Thoracic aorta (tissue), 2 donors: Measurements from ENCODE around the gene DYNC1H1. TPM values are rescaled to one million over a fixed set of nuclear protein-coding genes. Genes with fewer than 3 reads are reported as not detected.

Source experiments
- ATAC-seq: fragments of 150-250 bp; one replicate; pipeline ENCODE4 v1.8.0; 2017; ENCODE audit warnings: low read depth; ENCODE audit not compliant: insufficient number of reproducible peaks, low FRiP score
- DNase-seq: peaks from one replicate; pipeline ENCODE4 v3.0.0-alpha.2; 2020; ENCODE audit warnings: low spot score
- H3K27ac ChIP-seq, 2 donors: fragments of 200-600 bp; sonication (generic); 1 replicate in 1 of 2; 2 replicates in 1 of 2; pipeline ENCODE4 v1.5.1; 2016; ENCODE audit warnings: mild to moderate bottlenecking in 2 of 2, moderate library complexity in 2 of 2
- H3K27me3 ChIP-seq: fragments of 200-600 bp; sonication (generic); replicated peaks from 2 replicates; pipeline ENCODE4 v1.6.0; 2016; ENCODE audit warnings: mild to moderate bottlenecking; ENCODE audit not compliant: insufficient read depth
- H3K36me3 ChIP-seq: fragments of 200-600 bp; sonication (generic); one replicate; pipeline ENCODE4 v1.5.1; 2016
- H3K4me1 ChIP-seq, 2 donors: fragments of 200-600 bp; sonication (generic); 1 replicate in 1 of 2; 2 replicates in 1 of 2; pipeline versions ENCODE4 v1.5.1 to v1.6.0; 2016; ENCODE audit warnings: low read depth in 2 of 2, mild to moderate bottlenecking in 1 of 2; ENCODE audit not compliant: control insufficient read depth in 1 of 2
- H3K4me3 ChIP-seq: fragments of 200-600 bp; sonication (generic); 2 replicates; pipeline ENCODE4 v1.5.1; 2016; ENCODE audit warnings: mild to moderate bottlenecking
- H3K9me3 ChIP-seq: fragments of 200-600 bp; sonication (generic); 2 replicates; pipeline ENCODE4 v1.5.1; 2016
- CTCF ChIP-seq: fragments of 200-600 bp; sonication (generic); IDR thresholded peaks from one replicate; pipeline ENCODE4 v1.5.1; 2019; ENCODE audit warnings: antibody characterized with exemption
- total RNA-seq, 2 donors: library from RNA; depleted of rRNA; stranded (reverse); fragments of >200 nt; gene quantifications; one replicate each; pipeline versions ENCODE4 v1.1.0 to v1.2.3, GENCODE V29; 2016

The DYNC1H1 gene
- total RNA-seq, 2 donors from 2014 or later: 517 to 555 TPM

DNA sequence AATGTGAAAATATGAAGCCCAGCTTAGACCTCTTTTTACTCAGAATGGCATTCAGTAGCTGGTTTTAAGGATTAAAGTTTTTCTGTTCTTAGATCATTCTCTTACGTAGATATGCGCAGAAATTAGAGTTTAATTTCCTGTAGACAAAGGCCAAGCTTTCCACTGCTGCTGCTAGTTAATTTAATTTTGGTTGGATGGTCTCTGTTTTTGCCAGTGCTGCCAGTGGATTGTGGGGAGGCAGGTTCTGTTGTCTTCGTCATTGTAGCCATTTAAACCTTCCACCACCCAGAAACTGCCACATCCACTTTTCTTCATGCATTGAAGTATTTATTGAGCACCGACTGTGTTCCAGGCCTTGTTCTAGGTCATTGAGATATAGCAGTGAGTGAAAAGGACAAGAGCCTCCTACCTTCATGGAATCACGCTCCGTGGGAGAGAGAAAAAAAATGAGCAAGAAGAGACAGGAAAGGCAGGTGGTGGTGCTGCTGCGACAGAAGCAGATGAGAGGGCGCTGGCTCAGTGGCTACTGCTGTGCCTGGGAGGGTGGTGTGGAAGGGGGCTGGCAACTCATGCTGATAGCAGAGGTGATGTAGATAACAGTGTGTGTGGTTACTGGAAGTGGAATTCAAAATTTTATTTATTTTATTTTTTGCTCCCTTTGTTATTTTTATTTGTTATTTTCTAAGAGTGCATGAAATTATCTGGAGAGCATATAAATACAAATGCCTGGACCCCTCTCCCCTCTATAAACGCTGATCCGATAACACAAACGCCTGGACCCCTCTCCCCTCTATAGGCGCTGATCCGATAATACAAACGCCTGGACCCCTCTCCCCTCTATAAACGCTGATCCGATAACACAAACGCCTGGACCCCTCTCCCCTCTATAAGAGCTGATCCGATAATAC, 33.3 kb downstream of the DYNC1H1 start:
- TF ChIP-seq CTCF: no peak
- DNase-seq (no peak), ATAC-seq (no peak)
- no peaks in the 10 kb centered on the region for H3K27me3 ChIP-seq
- H3K4me3 ChIP-seq: no peak overlapping the region
- H3K4me1 ChIP-seq: no peaks in the 10 kb centered on the region
- no peak overlapping the region for H3K27ac ChIP-seq
- no peaks in the 10 kb centered on the region for H3K9me3 ChIP-seq
- H3K36me3 ChIP-seq: peaks cover 83% of the 10 kb centered on the region

- Histone ChIP-seq H3K9me3 (no peaks in the 10 kb centered on the region), H3K27me3 (no peaks in the 10 kb centered on the region), H3K27ac (no peak overlapping the region), H3K4me3 (no peak overlapping the region), H3K4me1 (no peaks in the 10 kb centered on the region), H3K36me3 (peaks cover 78% of the 10 kb centered on the region)
- DNase-seq (no peak), ATAC-seq (no peak)
- TF ChIP-seq CTCF: no peak
These were observed 36.5 kb downstream of the DYNC1H1 start for GRCh38 chr14:102000902-102001301.

DNA sequence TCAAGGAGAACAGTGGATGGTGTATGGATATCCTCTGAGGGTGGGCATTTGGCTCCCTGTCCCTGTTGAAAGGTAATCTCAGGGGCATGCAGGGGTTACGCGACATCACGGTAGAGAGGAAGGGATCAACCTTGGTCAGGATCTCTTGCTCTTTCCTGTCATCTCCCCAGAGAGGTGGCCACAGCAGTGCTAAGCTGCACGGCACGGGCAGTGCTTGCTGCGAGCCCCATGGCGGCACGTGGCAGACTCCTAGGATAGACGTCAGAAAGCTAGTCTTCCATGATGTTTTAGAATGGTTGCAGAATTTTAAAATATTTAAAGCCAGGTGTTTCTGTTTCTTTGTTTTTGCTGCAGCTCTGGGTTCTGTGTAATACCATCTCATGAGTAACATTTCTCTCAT, 41.0 kb downstream of the DYNC1H1 start:
- Histone ChIP-seq H3K36me3 (peaks cover 89% of the 10 kb centered on the region), H3K4me3 (no peak overlapping the region), H3K4me1 (no peaks in the 10 kb centered on the region), H3K27me3 (no peaks in the 10 kb centered on the region), H3K9me3 (no peaks in the 10 kb centered on the region), H3K27ac (no peak overlapping the region)
- TF ChIP-seq CTCF: no peak
- no peak for ATAC-seq
- no peak for DNase-seq

GRCh38 chr14:102007916-102008418, 43.6 kb downstream of the DYNC1H1 start:
- H3K9me3 ChIP-seq: no peaks in the 10 kb centered on the region
- H3K27me3 ChIP-seq: no peaks in the 10 kb centered on the region
- H3K27ac ChIP-seq: no peak overlapping the region
- ATAC-seq: no peak
- no peak for TF ChIP-seq CTCF
- H3K4me1 ChIP-seq: no peaks in the 10 kb centered on the region
- no peak for DNase-seq
- peaks cover 91% of the 10 kb centered on the region for H3K36me3 ChIP-seq
- no peak overlapping the region for H3K4me3 ChIP-seq

- Histone ChIP-seq H3K9me3 (no peaks in the 10 kb centered on the region), H3K27ac (no peak overlapping the region), H3K4me3 (no peak overlapping the region), H3K36me3 (peaks cover 92% of the 10 kb centered on the region), H3K27me3 (no peaks in the 10 kb centered on the region), H3K4me1 (no peaks in the 10 kb centered on the region)
- TF ChIP-seq CTCF: no peak
- ATAC-seq (no peak), DNase-seq (no peak)
These were observed 44.5 kb downstream of the DYNC1H1 start for GRCh38 chr14:102008891-102009290.
